Stimulated activated CD4-positive, alpha-beta T cell treated with anti-CD3 and anti-CD28 coated beads, Interleukin-12 subunit alpha, Interleukin-12 subunit beta, amount 100 ng/mL, for 48 hours (primary cell): ENCODE results near the gene CCDC32.
"Not testable (repeated sequence)": the region's sequence is repeated elsewhere in the genome, so short reads cannot be mapped to it uniquely, and the experiment has no call there.

Experiments used
- DNase-seq, 3 donors: peaks; one replicate each; pipeline ENCODE4 v3.0.0-alpha.2; 2020; ENCODE audit warnings: low read depth in 2 of 3, low spot score in 1 of 3

CCDC32 gene, protein sequence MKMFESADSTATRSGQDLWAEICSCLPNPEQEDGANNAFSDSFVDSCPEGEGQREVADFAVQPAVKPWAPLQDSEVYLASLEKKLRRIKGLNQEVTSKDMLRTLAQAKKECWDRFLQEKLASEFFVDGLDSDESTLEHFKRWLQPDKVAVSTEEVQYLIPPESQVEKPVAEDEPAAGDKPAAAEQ

DNA sequence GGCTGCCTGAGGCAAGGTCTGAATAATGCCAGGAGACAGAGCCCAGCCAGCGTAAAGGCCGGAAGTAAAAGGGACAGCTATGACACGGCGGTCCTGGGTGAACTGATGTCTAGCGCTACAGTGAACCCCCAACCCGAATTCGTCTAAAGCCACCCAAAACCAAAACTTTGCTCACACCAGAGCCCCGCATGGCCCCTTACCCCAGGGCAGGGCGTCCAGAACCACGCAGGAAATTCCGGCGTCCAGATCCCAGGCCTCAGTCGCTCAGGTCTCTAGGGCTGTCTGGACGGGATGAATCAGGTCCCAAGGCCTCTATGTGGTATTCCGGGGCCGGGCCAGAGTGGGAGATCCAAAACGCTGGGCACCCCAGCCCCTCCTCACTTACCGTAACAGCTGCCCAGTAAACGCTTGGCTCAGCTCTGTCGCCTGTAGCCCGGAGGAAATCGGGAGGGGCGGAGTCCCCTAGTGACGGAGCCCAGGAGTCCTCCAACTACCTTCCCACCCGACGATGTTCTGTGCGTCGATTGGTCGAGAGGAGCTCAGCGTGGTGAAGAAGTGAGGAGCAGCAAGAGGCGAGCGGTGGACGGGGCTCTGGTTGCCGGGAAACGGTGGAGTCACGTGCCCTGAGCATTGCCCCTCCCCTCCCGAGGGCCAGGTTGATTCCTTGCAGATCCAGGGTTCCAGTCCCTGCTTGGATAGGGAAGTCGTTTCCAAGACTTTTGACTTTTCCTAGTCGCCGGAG lies at the start of gene CCDC32:
TSS of gene CCDC32 (minus strand) at position 452 of the 742 bp plus-strand sequence. CDS start 2,027 bp downstream, outside the sequence.
- peak; percentile 90 to 93 (median 92) for DNase-seq

DNA sequence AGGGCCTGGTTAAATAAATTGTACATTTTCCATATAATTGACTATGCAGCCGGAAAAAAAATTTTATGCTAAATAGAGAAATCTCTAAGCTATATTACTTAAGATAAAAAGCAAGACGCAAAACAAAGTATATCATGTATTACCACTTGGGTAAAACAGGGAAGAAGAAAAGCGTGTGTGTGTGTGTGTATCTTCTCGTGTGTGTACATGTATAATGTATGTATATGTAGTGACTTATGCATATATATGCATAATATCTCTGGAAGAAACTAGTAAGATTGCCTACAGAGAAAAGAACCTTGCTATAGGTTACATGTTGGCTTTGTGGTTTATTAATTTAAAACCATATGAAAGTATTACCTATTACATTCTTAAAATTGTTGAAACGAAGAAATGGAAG lies 48.2 kb upstream of the CCDC32 start:
- DNase-seq = no peak

DNA sequence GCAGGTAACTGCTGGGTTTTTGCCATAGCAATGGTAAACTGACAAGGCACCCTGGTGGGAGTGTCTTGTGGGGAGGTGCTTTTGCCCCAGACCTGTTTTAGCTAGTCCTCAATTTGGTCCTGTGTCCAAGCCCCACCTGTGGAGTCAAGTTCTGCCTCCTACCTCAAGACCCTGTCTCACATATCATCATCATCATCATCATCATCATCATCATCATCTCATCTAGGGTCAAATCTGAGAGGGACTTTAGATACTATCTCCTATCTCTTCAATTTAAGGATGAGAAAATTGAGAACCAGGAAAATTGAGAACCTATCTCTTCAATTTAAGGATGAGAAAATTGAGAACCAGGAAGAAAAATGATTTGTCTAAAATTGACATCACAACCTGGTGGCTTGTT lies 39.1 kb upstream of the CCDC32 start:
- no peak for DNase-seq

DNA sequence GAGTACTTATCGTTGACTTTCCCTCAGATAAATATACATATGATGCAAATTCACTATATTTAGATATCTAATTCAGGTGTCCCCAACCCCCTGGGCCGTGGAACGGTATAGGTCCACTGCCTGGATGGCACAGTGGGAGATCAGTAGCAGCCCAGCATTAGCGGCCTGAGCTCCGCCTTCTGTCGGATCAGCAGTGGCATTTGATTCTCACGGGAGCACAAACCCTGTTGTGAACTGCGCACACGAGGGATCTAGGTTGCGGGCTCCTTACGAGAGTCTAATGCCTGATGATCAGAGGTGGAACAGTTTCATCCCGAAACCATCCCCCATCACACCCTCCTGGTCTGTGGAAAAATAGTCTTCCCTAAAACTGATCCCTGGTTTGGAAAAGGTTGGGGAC lies 36.1 kb upstream of the CCDC32 start:
- no peak for DNase-seq

DNA sequence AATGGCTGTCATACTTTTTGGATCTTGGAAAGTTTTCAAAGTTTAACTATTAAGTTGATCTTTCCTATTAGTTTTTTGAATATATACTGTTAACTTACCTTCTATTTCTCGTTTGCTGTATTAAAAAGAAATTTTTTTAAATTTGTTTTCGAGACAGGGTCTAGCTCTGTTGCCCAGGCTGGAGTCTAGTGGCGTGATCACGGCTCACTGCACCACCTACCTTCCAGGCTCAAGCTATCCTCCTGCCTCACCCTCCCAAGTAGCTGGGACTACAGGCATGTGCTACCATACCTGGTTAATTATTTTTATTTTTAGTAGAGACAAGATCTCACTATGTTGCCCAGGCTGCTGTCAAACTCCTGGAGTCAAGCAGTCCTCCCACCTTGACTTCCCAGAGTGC lies 33.8 kb upstream of the CCDC32 start:
- DNase-seq = no peak

DNA sequence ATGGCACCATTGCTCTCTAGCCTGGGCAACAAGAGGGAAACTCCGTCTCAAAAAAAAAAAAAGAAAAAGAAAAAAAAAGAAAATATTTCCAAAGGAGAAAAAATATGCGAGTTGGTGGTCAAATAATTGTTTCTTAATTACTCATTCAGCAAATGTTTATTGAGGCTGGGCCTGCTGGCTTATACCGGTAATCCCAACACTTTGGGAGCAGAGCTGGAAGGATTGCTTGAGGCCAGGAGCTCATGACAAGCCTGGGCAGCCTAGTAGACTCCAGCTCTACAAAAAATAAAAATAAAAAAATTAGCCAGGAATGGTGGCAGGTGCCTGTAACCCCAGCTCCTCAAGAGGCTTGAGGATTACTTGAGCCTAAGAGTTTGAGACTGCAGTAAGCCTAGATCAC lies 33.3 kb upstream of the CCDC32 start:
- no peak for DNase-seq

DNA sequence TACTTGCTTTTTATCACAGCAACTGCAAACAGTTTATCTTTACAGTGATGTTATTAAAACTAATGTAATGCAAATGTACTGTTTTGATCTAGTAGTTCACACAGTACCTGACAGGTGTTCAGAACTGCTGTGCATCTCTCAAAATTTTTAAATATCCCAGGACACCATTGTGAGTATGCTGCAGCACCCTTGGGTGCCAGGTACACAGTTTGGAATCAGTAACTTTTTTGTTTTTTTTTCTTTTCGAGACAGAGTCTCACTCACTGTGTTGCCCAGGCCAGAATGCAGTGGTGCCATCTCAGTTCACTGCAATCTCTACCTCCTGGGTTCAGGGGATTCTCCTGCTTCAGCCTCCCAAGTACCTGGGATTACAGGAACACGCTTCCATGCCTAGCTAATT lies 32.2 kb upstream of the CCDC32 start:
- DNase-seq = no peak

DNA sequence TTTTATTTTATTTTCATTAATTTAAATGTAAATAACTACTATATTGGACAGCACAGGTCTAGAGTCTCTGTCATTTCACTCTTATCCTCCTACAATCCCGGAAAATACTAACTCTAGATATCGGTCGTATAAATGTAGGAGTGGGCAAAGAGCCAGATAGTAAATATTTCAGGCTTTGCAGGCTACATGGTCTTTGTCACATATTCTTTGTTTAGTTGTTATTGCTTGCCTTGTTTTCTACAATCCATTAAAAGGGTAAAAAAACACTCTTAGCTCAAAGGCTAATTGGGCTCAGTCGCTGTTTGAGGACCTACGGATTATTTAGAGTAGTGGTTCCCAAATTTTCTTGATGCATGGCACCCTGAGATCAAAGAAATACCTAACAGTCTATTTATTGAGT lies 30.9 kb upstream of the CCDC32 start:
- no peak for DNase-seq

DNA sequence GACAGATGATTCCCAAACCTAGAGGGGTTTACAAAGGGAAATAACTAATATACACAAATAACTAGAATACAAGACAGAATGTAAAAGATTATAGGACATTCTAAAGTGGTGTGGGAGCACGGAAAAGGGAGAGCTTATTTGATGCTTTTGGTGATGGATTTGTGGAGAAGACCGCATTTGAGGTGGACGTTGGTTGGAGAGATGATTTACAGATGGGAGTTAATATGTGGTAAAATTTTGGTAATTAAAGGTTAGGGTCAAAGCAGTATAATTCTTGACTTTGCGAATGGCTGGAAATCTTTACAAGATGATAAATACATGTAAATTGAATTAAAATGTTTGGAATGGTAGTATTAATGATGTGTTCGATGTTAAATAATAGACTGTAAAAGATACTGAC lies 30.4 kb upstream of the CCDC32 start:
- no peak for DNase-seq

DNA sequence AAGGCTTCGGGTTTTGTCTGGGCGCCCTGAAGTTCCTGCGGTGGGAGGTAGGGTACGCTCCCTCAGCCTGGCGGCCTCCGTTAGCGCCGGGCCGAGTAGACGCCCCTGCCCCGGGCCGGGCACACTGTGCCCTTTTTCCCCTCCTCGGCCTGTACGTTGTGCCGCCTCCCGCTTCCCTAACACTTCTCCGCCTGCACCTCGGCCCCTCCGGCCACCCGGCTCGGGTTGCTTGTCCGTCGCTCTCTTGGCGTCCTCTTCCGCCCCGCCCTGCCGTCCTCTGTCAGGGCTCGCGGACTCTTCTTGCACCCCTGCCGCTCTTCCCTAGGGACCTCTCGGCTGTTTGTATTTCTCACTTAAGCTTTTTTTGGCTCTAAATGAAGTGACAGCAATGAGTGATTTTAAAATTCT lies 29.6 kb upstream of the CCDC32 start:
- no peak for DNase-seq

DNA sequence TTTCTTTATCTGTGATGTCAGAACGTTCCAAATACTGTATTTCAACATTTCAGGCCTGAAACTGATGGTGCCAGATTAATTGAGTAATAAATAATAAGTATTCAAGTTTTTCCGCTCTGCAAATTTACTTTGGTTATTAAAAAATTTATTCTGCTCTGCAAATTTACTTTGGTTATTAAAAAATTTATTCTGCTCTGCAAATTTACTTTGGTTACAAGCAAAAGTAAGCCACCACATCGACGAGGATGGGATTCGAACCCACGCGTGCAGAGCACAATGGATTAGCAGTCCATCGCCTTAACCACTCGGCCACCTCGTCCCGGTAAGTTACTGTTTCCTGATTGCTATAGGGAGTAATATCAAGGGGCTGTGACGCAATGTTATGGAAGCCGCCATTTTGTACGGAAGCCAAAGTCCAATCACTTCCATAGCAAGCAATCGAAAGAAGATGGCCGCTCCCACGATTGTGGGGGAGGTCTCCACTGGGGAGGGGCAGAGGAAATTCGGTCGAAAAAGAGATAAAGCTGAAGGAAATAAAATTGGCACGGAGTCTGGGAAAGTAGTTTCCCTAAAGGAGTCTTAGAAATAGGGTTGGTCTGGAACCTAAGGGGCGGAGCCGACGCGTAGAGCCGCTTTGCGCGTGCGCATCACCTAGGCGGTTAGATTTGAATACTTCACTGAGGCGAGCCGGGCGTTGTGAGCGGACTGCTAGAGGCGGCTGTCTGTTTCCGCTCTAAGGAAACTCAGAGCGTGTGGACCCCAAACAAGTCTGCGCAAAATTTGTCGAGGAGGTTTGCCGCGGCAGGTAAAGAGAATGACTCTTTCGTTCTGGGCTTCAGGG lies 29.0 kb upstream of the CCDC32 start, which contains the start of gene KNL1:
TSS of gene KNL1 (plus strand) at position 662 of the 841 bp plus-strand sequence. CDS start 8,683 bp downstream, outside the sequence.
- peak; percentile 81 to 98 (median 93) for DNase-seq

DNA sequence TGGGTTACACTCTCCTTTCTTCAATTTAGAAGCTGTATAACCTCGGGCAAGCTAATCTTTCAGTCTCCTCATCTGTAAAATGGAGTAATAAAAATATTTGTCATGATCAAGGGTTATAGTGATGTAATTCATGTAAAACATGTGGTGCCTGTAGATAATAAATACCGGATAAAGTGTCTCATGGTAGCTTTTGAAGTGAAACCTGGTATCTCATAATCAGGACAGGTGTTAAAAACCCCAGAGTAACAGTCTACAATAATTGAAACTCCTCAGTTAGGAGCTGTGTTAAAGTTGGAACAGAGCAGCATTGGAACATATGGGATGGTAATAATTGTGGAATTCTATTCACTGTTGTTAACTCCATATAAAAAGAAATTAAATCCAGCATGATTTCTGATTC lies 28.3 kb upstream of the CCDC32 start:
- no peak for DNase-seq

DNA sequence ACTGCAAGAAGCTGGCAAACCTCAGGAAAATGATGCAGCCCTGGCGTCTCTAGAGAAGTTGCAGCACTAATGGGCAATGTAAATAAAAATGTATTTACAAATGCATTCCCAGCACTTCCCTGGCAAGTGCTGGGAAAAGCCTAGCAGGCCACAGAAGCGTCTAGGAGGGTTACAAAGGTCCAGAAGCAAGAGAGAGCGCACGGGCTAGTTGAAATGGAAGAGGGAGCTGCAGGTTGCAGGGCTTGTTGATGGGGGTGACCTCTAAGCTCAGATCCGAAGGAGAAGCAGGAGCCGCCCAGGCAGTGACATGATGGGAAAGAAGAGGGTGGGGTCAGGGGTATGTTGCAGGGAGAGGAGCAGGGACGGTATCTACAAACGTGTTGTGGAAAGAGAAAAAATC lies 26.5 kb upstream of the CCDC32 start:
- no peak for DNase-seq

DNA sequence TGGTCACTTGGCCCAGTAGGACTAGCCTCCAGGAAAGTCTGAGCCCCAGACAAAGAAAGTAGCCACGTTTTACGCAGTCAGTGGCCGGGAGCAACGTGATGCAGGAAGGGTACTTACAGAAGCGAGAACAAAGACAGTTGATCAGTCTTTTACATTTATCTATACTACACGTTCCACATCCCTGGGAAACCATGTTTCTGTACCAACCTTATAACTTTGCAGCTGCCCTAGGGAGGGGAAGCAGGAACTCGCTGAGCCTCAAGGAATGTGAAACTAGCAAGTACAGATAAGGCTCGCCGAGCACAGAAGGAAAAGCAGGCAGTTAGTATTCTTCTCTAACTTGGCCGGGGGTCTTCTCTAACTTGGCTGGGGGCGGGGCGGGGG lies 25.8 kb upstream of the CCDC32 start:
- no peak for DNase-seq

DNA sequence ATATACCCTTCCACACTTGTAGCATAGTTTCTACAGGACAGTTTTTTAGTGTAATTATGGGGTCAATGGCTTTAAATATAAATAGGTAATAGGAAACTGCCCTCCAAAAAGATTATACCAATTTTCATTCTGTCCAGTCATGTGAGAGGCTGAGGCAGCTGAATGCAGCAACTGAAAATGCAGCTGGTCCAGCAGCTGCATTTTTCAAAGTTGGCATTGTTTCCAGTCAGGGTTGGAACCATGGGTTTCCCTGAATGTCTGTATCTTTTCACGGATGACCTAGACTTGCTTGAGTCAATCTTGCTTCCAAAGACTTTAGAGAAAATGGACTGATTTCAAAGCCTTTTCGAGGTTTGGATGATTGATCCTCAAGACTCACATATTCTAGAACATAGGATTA lies 19.3 kb upstream of the CCDC32 start:
- DNase-seq = no peak

DNA sequence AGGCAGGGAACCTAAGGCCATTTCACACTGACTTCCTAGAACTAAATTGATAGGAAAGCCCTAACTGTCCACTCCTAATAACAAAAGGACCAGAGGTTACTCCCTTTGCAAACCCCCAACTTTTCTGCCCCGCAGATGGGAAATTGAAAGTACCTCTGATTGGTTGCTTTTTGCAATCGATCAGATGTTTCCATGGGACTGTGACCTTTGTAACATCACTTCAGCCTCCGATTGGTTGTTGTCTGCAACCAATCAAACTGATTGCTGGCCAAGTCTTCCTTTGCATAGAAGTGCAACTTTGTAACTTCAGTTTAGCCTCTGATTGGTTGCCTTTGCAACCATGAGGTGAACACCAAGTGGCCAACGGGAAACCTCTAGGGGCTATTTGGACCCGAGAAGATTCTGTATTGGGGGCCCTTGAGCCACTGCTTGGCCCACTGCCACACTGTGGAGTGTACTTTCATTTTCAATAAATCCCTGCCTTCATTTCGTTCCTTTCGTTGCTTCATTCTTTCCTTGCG lies 17.9 kb upstream of the CCDC32 start:
- DNase-seq = no peak

DNA sequence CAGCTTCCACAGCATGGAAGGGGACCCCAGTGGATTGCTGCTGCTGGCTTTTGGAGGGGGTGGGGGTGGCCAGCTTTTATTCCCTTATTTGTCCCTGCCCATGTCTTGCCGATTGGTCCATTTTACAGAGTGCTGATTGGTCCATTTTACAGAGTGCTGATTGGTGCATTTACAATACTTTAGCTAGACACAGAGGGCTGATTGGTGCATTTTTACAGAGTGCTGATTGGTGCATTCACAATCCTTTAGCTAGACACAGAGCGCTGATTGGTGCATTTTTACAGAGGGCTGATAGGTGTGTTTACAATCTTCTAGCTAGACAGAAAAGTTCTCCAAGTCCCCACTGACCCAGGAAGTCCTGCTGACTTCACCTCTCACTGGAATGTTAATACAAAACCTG lies 17.0 kb upstream of the CCDC32 start:
- not testable (repeated sequence) for DNase-seq

DNA sequence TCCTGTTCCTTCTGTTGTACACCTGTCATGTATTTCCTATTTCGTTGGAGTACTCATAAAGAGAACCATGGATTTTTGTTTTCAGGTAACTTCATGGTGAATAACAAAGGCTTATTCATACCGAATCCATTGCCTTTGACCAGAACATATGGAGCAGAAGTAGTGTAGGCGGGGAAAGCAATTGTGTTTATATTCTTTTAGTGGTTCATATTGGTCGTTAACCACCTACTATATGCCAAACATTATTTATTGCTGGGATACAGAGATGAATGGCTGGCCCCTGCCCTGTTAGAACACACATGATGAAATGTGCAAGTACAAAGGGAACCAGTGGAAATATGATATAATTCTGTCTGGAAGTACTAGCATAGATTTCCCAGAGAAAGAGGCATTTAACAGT lies 14.1 kb upstream of the CCDC32 start:
- DNase-seq = no peak

DNA sequence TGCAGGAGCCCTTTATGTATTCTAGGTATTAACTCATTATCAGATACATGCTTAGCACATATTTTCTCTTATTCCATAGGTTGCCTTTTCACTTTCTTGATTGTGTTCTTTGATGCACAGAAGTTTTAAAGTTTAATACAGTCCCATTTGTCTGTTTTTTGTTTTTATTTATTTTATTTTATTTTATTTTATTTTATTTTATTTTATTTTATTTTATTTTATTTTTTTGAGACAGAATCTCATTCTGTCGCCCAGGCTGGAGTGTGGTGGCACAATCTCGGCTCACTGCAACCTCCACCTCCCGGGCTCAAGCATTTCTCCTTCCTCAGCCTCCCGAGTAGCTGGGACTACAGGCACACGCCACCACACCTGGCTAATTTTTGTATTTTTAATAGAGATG lies 12.1 kb upstream of the CCDC32 start:
- not testable (repeated sequence) for DNase-seq

DNA sequence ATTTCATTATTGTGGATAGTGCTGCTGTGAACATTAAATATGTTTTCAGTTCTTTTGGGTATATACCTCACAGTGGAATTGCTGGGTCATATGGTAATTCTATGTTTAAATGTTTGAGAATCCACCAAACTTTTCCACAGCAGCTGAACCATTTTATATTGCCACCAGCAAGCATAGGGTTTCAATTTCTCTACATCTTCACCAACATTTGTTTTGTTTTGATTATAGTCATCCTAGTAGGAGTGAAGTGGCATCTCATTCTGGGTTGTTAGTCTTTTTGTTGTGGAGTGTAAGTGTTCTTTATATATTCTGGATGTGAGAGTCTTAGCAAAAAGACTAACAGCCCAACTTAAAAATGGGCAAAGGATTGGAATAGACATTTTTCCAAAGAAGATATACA lies 10.3 kb upstream of the CCDC32 start:
- no peak for DNase-seq

DNA sequence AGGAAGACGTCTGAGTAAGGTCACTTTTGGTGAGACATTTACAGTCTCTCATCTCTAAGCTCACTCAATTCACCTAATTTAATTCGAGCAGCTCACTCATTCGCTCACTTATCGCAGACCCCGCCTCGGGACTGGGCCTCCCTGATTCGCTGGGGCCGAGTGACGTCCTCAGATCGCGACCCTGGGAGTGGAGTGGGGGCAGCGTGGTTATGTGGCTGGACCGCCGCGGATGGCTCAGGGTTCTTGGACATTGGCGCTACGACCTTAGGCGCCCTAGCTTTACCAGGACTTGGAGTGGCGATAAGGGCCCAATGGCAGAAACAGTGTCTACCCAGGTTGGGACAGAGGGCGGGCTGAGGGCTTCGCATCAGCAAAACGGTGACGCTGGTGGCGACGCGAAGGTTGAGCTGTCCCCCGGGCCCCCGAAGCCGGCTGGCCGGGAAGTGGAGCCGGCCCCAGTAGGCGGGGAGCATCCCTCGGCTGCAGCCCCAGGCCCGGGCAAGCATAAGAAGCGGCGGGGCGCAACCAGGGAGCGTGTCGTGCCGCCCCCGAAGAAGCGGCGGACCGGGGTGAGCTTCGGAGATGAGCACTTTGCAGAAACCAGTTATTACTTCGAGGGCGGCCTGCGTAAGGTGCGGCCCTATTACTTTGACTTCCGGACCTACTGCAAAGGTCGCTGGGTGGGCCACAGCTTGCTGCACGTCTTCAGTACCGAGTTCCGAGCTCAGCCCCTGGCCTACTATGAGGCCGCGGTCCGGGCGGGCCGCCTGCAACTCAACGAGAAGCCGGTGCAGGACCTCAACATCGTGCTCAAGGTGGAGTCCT lies 4.5 kb upstream of the CCDC32 start, which contains the start of gene RPUSD2:
TSS of gene RPUSD2 (plus strand) at position 171 of the 825 bp plus-strand sequence. CDS start at position 210, 39 bp downstream.
- peak; percentile 86 to 91 (median 88) for DNase-seq
